Body of pancreas (tissue), 4 donors: ENCODE measurements around the gene ANO10. TPM values are rescaled to one million over a fixed set of nuclear protein-coding genes. Genes with fewer than 3 reads are reported as not detected.

Source experiments
- ATAC-seq: fragments of 150-250 bp; one replicate; pipeline ENCODE4 v1.9.1; 2016
- DNase-seq, 4 donors: peaks; one replicate each; pipeline ENCODE4 v3.0.0-alpha.2; 2019
- H3K27ac ChIP-seq, 4 donors: fragments of 200-600 bp; sonication (generic); 1 replicate in 3 of 4; 2 replicates in 1 of 4; pipeline versions ENCODE4 v1.5.1 to v1.6.1; 2016 to 2019; ENCODE audit warnings: mild to moderate bottlenecking in 1 of 4, mixed read lengths in 1 of 4, moderate library complexity in 1 of 4
- H3K27me3 ChIP-seq, 2 donors: fragments of 200-600 bp; sonication (generic); one replicate each; pipeline ENCODE4 v1.6.0; 2016; ENCODE audit warnings: mild to moderate bottlenecking in 1 of 2
- H3K36me3 ChIP-seq, 2 donors: fragments of 200-600 bp; sonication (generic); replicated peaks in 1 of 2; 2 replicates each; pipeline ENCODE4 v1.5.1; 2016; ENCODE audit warnings: low read depth in 2 of 2; ENCODE audit not compliant: insufficient read depth in 1 of 2
- H3K4me1 ChIP-seq: fragments of 200-600 bp; sonication (generic); one replicate; pipeline ENCODE4 v1.6.0; 2016
- H3K4me3 ChIP-seq, 2 donors: fragments of 200-600 bp; sonication (generic); 1 replicate in 1 of 2; 2 replicates in 1 of 2; pipeline ENCODE4 v1.5.1; 2016 to 2019
- H3K9me3 ChIP-seq, 3 donors: fragments of 200-600 bp; sonication (generic); 1 replicate in 2 of 3; 2 replicates in 1 of 3; pipeline ENCODE4 v1.5.1; 2016
- CTCF ChIP-seq, 7 experiments: fragments of 450-650 bp in 4 of 7; fragments of 200-600 bp in 3 of 7; sonication (generic) in 3 of 7; IDR thresholded peaks; one replicate each; pipeline ENCODE4 v1.5.1; 2016 to 2019; ENCODE audit warnings: antibody characterized with exemption in 7 of 7
- POLR2A ChIP-seq, 3 donors: fragments of 450-650 bp; IDR thresholded peaks; one replicate each; pipeline ENCODE4 v1.6.1; 2016; ENCODE audit warnings: antibody characterized with exemption in 3 of 3, mild to moderate bottlenecking in 2 of 3
- WGBS, 2 donors: methylation state at CpG; one replicate each; pipeline ENCODE4 v1.1.5; 2017; 5-methylcytosine and 5-hydroxymethylcytosine counted together
- intact Hi-C: fragments of 100-400 bp; cut with DNase I; formaldehyde crosslinking; loops from one replicate; pipeline ENCODE4 v1.15.1; 2023
- total RNA-seq, 2 donors: library from RNA; depleted of rRNA; stranded (reverse); fragments of >200 nt; gene quantifications; one replicate each; pipeline ENCODE4 v1.1.0, GENCODE V29; 2016

Gene ANO10
- total RNA-seq, 2 donors from 2014 or later: 14.3 to 16.2 TPM

- ATAC-seq (no peak), DNase-seq (peak; percentile 41 to 65 (median 51))
- Histone ChIP-seq H3K9me3 (no peaks in the 10 kb centered on the region), H3K27me3 (no peaks in the 10 kb centered on the region), H3K36me3 (no peaks in the 10 kb centered on the region), H3K4me3 (no peak overlapping the region), H3K4me1 (peaks cover 33% of the 10 kb centered on the region), H3K27ac (no peak overlapping the region)
- intact Hi-C loops: no loop called here
- TF ChIP-seq CTCF (IDR thresholded peaks at IDR 0.05): no peak
- no peak for TF ChIP-seq POLR2A (IDR thresholded peaks at IDR 0.05)
- WGBS, 2 donors: 70 to 81% methylated on average over 2 of the region's 2 CpGs
These were observed 227.7 kb downstream of the ANO10 start for GRCh38 chr3:43394041-43394554.

- Histone ChIP-seq H3K36me3 (no peaks in the 10 kb centered on the region), H3K27ac (peak overlapping the region; percentile 80 to 92 (median 88)), H3K4me3 (no peak overlapping the region), H3K27me3 (no peaks in the 10 kb centered on the region), H3K4me1 (peaks cover 57% of the 10 kb centered on the region), H3K9me3 (no peaks in the 10 kb centered on the region)
- WGBS, 2 donors: 33 to 38% methylated on average over 1 of the region's 1 CpG
- intact Hi-C loops: no loop called here
- ATAC-seq: no peak
- no peak for TF ChIP-seq POLR2A (IDR thresholded peaks at IDR 0.05)
- no peak for TF ChIP-seq CTCF (IDR thresholded peaks at IDR 0.05)
- DNase-seq: peak; percentile 23 to 57 (median 40)
These were observed 230.2 kb downstream of the ANO10 start for GRCh38 chr3:43391621-43392020.

GRCh38 chr3:43390255-43390588 lies 231.6 kb downstream of the ANO10 start:
- H3K36me3 ChIP-seq: no peaks in the 10 kb centered on the region
- peak overlapping the region; percentile 80 to 92 (median 88) for H3K27ac ChIP-seq
- peak; percentile 90 for ATAC-seq
- 43 to 58% methylated on average over 1 of the region's 1 CpG for WGBS, 2 donors
- H3K27me3 ChIP-seq: no peaks in the 10 kb centered on the region
- no peaks in the 10 kb centered on the region for H3K9me3 ChIP-seq
- no peak overlapping the region for H3K4me3 ChIP-seq
- DNase-seq: peak; percentile 85 to 92 (median 92)
- intact Hi-C loops: no loop called here
- H3K4me1 ChIP-seq: peaks cover 57% of the 10 kb centered on the region
- peak in 2 of 7 experiments; percentile 16 to 25 for TF ChIP-seq CTCF (IDR thresholded peaks at IDR 0.05)
- TF ChIP-seq POLR2A (IDR thresholded peaks at IDR 0.05): peak in 1 of 3 donors; percentile 79

GRCh38 chr3:43389388-43390254 lies 232.2 kb downstream of the ANO10 start:
- TF ChIP-seq CTCF (IDR thresholded peaks at IDR 0.05): peak in 1 of 7 experiments; percentile 11
- peak in 1 of 3 donors; percentile 81 for TF ChIP-seq POLR2A (IDR thresholded peaks at IDR 0.05)
- WGBS, 2 donors: 26 to 32% methylated on average over 10 of the region's 10 CpGs
- Histone ChIP-seq H3K4me3 (no peak overlapping the region), H3K36me3 (no peaks in the 10 kb centered on the region), H3K27me3 (no peaks in the 10 kb centered on the region), H3K9me3 (no peaks in the 10 kb centered on the region), H3K27ac (peak overlapping the region; percentile 80 to 92 (median 88)), H3K4me1 (peaks cover 57% of the 10 kb centered on the region)
- DNase-seq (peak; percentile 62 to 87 (median 68)), ATAC-seq (peak; percentile 83)
- intact Hi-C loops: no loop called here
